ENCODE data around the gene EME1.

GRCh38 chr17:50382931-50383330 lies 9.9 kb downstream of the EME1 start:
- TF ChIP-seq ATF3 (CRISPR knock-in tag; IDR thresholded peaks at IDR 0.05), result no peak
- TF ChIP-seq RFXANK (CRISPR knock-in tag; IDR thresholded peaks at IDR 0.05), result no peak
- no peak for TF ChIP-seq BATF2 (CRISPR knock-in tag; IDR thresholded peaks at IDR 0.05)
- no peak for TF ChIP-seq RXRB (CRISPR knock-in tag; IDR thresholded peaks at IDR 0.05; ENCODE audit: borderline replicate concordance)
- no peak for TF ChIP-seq ZNF749 (CRISPR knock-in tag; IDR thresholded peaks at IDR 0.05; ENCODE audit: borderline replicate concordance)
- no peak for TF ChIP-seq RBM22 (optimal IDR thresholded peaks at IDR 0.05; ENCODE audit: low read length)
- no peak for TF ChIP-seq JUND (CRISPR knock-in tag; IDR thresholded peaks at IDR 0.05)
